A549 (cell line): ENCODE data around the gene NEK11.

ENCODE experiments used
- CBX2 ChIP-seq: fragments of 200-600 bp; sonication (generic); IDR thresholded peaks from 2 replicates; pipeline ENCODE4 v1.6.1; 2016; ENCODE audit warnings: low read depth, mild to moderate bottlenecking, borderline replicate concordance
- CTCF ChIP-seq: fragments of >200 bp; sonication (Bioruptor Twin); formaldehyde crosslinking; IDR thresholded peaks from 3 replicates; pipeline ENCODE4 v1.5.1; 2016
- GATA3 ChIP-seq: IDR thresholded peaks from 2 replicates; pipeline ENCODE4 v1.6.1; 2012; ENCODE audit warnings: borderline replicate concordance
- JUN ChIP-seq, 2 experiments: fragments of >200 bp; sonication (Bioruptor Twin); formaldehyde crosslinking; IDR thresholded peaks; 2 replicates in 1 of 2; 3 replicates in 1 of 2; pipeline ENCODE4 v1.6.1; 2016 to 2017
- NPAS2 ChIP-seq: fragments of 250-450 bp; sonication (Bioruptor Pico); IDR thresholded peaks from 2 replicates; pipeline ENCODE4 v1.8.0; 2022; ENCODE audit warnings: mild to moderate bottlenecking, moderate library complexity, borderline replicate concordance
- NR3C1 ChIP-seq: fragments of >200 bp; sonication (Bioruptor Twin); formaldehyde crosslinking; IDR thresholded peaks from 3 replicates; pipeline ENCODE4 v1.6.1; 2017
- POLR2A ChIP-seq: IDR thresholded peaks from 2 replicates; pipeline ENCODE4 v1.6.1; 2012; ENCODE audit warnings: mild to moderate bottlenecking, low read length
- TF ChIP-seq, protein P1 (sequence below): fragments of 250-450 bp; sonication (Bioruptor Pico); IDR thresholded peaks from 2 replicates; pipeline ENCODE4 v1.5.0; 2021; ENCODE audit warnings: mild to moderate bottlenecking, moderate library complexity, borderline replicate concordance

GRCh38 chr3:131075632-131076328 lies 49.1 kb downstream of the NEK11 start:
- TF ChIP-seq NPAS2 (CRISPR knock-in tag), result no peak
- no peak for TF ChIP-seq GATA3
- TF ChIP-seq NR3C1, result no peak
- TF ChIP-seq CTCF, result no peak
- TF ChIP-seq CBX2, result no peak
- TF ChIP-seq, protein P1, sequence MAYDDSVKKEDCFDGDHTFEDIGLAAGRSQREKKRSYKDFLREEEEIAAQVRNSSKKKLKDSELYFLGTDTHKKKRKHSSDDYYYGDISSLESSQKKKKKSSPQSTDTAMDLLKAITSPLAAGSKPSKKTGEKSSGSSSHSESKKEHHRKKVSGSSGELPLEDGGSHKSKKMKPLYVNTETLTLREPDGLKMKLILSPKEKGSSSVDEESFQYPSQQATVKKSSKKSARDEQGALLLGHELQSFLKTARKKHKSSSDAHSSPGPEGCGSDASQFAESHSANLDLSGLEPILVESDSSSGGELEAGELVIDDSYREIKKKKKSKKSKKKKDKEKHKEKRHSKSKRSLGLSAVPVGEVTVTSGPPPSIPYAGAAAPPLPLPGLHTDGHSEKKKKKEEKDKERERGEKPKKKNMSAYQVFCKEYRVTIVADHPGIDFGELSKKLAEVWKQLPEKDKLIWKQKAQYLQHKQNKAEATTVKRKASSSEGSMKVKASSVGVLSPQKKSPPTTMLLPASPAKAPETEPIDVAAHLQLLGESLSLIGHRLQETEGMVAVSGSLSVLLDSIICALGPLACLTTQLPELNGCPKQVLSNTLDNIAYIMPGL (CRISPR knock-in tag), result no peak
- no peak for TF ChIP-seq JUN (IDR thresholded peaks at IDR 0.05)
- TF ChIP-seq POLR2A, result no peak
